GM23338 (cell line): ENCODE results near the gene PLEKHH3.

Experiments
- CTCF ChIP-seq, 2 experiments: fragments of 200-600 bp in 1 of 2; sonication (generic) in 1 of 2; conservative IDR thresholded peaks; 2 replicates each; pipeline versions ENCODE4 v1.5.1 to v1.6.1; 2016 to 2017; ENCODE audit warnings: antibody characterized with exemption in 2 of 2, low read depth in 2 of 2, mild to moderate bottlenecking in 2 of 2, moderate library complexity in 1 of 2
- EZH2 ChIP-seq: fragments of 200-600 bp; sonication (generic); IDR thresholded peaks from one replicate; pipeline ENCODE4 v1.8.0; 2017; ENCODE audit warnings: antibody characterized with exemption, mild to moderate bottlenecking, low read depth; ENCODE audit not compliant: unreplicated experiment
- EZH2phosphoT487 ChIP-seq: fragments of 200-600 bp; sonication (generic); IDR thresholded peaks from one replicate; pipeline ENCODE4 v1.8.1; 2018; ENCODE audit warnings: antibody characterized with exemption; ENCODE audit not compliant: unreplicated experiment
- NANOG ChIP-seq: IDR thresholded peaks from 2 replicates; pipeline ENCODE4 v1.6.1; 2016; ENCODE audit warnings: antibody characterized with exemption, borderline replicate concordance
- POLR2AphosphoS5 ChIP-seq: IDR thresholded peaks from 2 replicates; pipeline ENCODE4 v1.6.1; 2016; ENCODE audit warnings: antibody characterized with exemption, low read depth
- TF ChIP-seq, protein P1 (sequence below): IDR thresholded peaks from one replicate; pipeline ENCODE4 v1.6.1; 2018; ENCODE audit warnings: antibody characterized with exemption; ENCODE audit not compliant: unreplicated experiment

GRCh38 chr17:42655528-42655927 is 21.3 kb downstream of the PLEKHH3 start:
- TF ChIP-seq EZH2 (no peak), CTCF (conservative IDR thresholded peaks at IDR 0.05; ENCODE audit: low read depth in 2 of 2) (no peak), NANOG (no peak), EZH2phosphoT487 (no peak), POLR2AphosphoS5 (no peak)
- TF ChIP-seq, protein P1, sequence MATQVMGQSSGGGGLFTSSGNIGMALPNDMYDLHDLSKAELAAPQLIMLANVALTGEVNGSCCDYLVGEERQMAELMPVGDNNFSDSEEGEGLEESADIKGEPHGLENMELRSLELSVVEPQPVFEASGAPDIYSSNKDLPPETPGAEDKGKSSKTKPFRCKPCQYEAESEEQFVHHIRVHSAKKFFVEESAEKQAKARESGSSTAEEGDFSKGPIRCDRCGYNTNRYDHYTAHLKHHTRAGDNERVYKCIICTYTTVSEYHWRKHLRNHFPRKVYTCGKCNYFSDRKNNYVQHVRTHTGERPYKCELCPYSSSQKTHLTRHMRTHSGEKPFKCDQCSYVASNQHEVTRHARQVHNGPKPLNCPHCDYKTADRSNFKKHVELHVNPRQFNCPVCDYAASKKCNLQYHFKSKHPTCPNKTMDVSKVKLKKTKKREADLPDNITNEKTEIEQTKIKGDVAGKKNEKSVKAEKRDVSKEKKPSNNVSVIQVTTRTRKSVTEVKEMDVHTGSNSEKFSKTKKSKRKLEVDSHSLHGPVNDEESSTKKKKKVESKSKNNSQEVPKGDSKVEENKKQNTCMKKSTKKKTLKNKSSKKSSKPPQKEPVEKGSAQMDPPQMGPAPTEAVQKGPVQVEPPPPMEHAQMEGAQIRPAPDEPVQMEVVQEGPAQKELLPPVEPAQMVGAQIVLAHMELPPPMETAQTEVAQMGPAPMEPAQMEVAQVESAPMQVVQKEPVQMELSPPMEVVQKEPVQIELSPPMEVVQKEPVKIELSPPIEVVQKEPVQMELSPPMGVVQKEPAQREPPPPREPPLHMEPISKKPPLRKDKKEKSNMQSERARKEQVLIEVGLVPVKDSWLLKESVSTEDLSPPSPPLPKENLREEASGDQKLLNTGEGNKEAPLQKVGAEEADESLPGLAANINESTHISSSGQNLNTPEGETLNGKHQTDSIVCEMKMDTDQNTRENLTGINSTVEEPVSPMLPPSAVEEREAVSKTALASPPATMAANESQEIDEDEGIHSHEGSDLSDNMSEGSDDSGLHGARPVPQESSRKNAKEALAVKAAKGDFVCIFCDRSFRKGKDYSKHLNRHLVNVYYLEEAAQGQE = no peak
